Osteocyte (in vitro differentiated cells): ENCODE results near the gene LRBA. TPM values are rescaled to one million over a fixed set of nuclear protein-coding genes. Genes with fewer than 3 reads are reported as not detected.
"Not testable (repeated sequence)": the region's sequence is repeated elsewhere in the genome, so short reads cannot be mapped to it uniquely, and the experiment has no call there.

Experiments
- DNase-seq: peaks from one replicate; pipeline ENCODE4 v3.0.0; 2021; ENCODE audit warnings: mixed read lengths; ENCODE audit not compliant: unreplicated experiment; ENCODE audit errors: extremely low spot score
- H3K27ac Mint-ChIP-seq: one replicate; pipeline ENCODE4 v1.8.0; 2021; ENCODE audit warnings: mild to moderate bottlenecking, mixed read lengths; ENCODE audit not compliant: unreplicated experiment
- H3K27me3 Mint-ChIP-seq: one replicate; pipeline ENCODE4 v1.8.0; 2021; ENCODE audit warnings: mixed read lengths; ENCODE audit not compliant: unreplicated experiment
- H3K36me3 Mint-ChIP-seq: one replicate; pipeline ENCODE4 v1.8.0; 2021; ENCODE audit warnings: mixed read lengths; ENCODE audit not compliant: unreplicated experiment
- H3K4me1 Mint-ChIP-seq: one replicate; pipeline ENCODE4 v1.8.0; 2021; ENCODE audit warnings: mixed read lengths; ENCODE audit not compliant: unreplicated experiment
- H3K4me3 Mint-ChIP-seq: one replicate; pipeline ENCODE4 v1.8.0; 2021; ENCODE audit warnings: mild to moderate bottlenecking, moderate library complexity, mixed read lengths; ENCODE audit not compliant: unreplicated experiment
- H3K9me3 Mint-ChIP-seq: one replicate; pipeline ENCODE4 v1.8.0; 2021; ENCODE audit warnings: mixed read lengths; ENCODE audit not compliant: unreplicated experiment
- total RNA-seq: library from RNA; stranded (reverse); gene quantifications from 2 replicates; pipeline ENCODE4 v1.2.1, GENCODE V29; 2021
- TF ChIP-seq, protein P1 (sequence below): fragments of 200-600 bp; sonication (generic); IDR thresholded peaks from 2 replicates; pipeline ENCODE4 v1.5.0; 2021; ENCODE audit warnings: antibody characterized with exemption, mild to moderate bottlenecking, moderate library complexity

The LRBA gene
- total RNA-seq, 1 donor from 2014 or later, result 40.8 TPM

DNA sequence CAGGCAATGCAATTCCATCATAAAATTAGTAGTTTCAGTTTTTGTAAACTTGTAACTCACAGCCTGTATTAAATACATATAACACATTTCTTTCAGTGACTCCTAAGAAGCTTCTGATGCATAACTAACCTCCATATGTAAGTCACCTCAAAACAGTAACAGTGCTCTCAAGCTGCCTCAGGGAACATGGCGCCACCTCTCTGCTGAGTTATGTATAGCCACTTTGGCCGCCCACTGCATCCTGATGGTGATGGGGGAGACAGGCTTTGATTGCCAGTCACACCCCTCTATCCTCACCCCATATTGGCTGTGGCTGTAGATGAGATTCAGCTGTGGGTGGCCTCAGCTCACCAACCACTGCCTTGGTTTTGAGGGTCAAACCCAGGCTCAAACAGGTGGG, 54.3 kb downstream of the LRBA start:
- TF ChIP-seq, protein P1, sequence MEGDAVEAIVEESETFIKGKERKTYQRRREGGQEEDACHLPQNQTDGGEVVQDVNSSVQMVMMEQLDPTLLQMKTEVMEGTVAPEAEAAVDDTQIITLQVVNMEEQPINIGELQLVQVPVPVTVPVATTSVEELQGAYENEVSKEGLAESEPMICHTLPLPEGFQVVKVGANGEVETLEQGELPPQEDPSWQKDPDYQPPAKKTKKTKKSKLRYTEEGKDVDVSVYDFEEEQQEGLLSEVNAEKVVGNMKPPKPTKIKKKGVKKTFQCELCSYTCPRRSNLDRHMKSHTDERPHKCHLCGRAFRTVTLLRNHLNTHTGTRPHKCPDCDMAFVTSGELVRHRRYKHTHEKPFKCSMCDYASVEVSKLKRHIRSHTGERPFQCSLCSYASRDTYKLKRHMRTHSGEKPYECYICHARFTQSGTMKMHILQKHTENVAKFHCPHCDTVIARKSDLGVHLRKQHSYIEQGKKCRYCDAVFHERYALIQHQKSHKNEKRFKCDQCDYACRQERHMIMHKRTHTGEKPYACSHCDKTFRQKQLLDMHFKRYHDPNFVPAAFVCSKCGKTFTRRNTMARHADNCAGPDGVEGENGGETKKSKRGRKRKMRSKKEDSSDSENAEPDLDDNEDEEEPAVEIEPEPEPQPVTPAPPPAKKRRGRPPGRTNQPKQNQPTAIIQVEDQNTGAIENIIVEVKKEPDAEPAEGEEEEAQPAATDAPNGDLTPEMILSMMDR, result peak; percentile 52
- DNase-seq, result no peak
- Mint-ChIP-seq H3K4me3 (no peak overlapping the region), H3K4me1 (peaks cover 20% of the 10 kb centered on the region), H3K27ac (peak overlapping the region; percentile 5), H3K36me3 (no peaks in the 10 kb centered on the region), H3K27me3 (no peaks in the 10 kb centered on the region), H3K9me3 (no peaks in the 10 kb centered on the region)

DNA sequence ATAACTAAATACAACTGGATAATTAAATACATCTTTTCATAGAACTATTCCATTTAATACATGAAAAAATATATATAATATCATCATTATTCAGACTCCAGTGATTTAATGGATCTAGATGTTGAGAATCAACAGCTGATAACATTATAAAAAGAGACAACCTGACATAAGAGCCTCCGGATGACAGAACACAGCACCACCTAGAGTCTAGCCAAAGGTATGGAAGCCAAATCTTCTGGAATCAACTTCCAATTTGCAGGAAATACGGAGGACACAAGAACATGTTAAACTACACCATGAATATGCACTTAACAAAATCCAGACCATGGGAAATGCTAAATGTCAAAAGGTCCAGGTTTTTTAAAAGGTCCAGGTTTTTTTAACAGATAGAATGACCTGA, 55.0 kb downstream of the LRBA start:
- TF ChIP-seq, protein P1, result peak; percentile 59
- no peak overlapping the region for H3K4me3 Mint-ChIP-seq
- DNase-seq, result no peak

DNA sequence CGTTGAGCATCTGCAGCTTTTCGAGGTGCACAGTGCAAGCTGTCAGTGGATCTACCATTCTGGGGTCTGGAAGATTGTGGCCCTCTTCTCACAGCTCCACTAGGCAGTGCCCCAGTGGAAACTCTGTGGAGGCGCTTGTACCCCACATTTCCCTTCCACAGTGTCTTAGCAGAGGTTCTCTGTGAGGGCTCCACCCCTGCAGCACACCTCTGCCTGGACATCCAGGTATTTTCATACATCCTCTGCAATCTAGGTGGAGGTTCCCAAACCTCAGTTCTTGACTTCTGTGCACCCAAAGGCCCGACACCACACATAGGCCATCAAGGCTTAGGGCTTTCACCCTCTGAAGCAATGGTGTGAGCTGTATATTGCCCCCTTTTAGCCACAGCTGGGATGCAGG, 57.1 kb downstream of the LRBA start:
- not testable (repeated sequence) for H3K27me3 Mint-ChIP-seq, H3K4me3 Mint-ChIP-seq, H3K9me3 Mint-ChIP-seq, DNase-seq, H3K27ac Mint-ChIP-seq, H3K36me3 Mint-ChIP-seq
- H3K4me1 Mint-ChIP-seq, result peaks cover 20% of the 10 kb centered on the region

More for the DNA sequence above, 55.0 kb downstream of the LRBA start:
- Mint-ChIP-seq H3K36me3 (no peaks in the 10 kb centered on the region), H3K27ac (no peak overlapping the region), H3K4me1 (peaks cover 20% of the 10 kb centered on the region), H3K9me3 (no peaks in the 10 kb centered on the region), H3K27me3 (no peaks in the 10 kb centered on the region)

DNA sequence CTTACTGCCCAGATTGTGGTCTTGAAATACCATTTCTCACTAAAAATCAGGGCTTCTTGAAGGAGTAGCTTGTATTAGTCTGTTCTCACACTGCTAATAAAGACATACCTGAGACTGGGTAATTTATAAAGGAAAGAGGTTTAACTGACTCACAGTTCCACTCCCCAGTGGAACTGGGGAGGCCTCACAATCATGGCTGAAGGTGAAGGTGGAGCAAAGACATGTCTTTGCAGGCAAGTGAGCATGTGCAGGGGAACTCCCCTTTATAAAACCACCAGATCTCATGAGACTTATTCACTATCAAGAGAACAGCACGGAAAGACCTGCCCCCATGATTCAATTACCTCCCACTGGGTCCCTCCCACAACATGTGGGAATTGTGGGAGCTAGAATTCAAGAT, 58.0 kb downstream of the LRBA start:
- not testable (repeated sequence) for H3K27me3 Mint-ChIP-seq, H3K4me3 Mint-ChIP-seq, H3K36me3 Mint-ChIP-seq, DNase-seq, H3K9me3 Mint-ChIP-seq, H3K27ac Mint-ChIP-seq
- peaks cover 20% of the 10 kb centered on the region for H3K4me1 Mint-ChIP-seq

DNA sequence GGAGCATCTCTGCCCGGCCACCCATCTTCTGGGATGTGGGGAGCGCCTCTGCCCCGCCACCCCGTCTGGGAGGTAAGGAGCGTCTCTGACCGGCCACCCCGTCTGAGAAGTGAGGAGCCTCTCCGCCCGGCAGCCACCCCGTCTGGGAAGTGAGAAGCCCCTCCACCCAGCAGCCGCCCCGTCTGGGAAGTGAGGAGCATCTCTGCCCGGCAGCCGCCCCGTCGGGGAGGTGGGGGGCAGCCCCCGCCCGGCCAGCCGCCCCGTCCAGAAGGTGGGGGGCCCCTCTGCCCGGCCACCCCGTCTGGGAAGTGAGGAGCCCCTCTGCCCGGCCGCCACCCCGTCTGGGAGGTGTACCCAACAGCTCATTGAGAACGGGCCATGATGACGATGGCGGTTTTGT, 61.2 kb downstream of the LRBA start:
- H3K27me3 Mint-ChIP-seq, DNase-seq, H3K9me3 Mint-ChIP-seq, H3K4me3 Mint-ChIP-seq, H3K4me1 Mint-ChIP-seq, H3K36me3 Mint-ChIP-seq, H3K27ac Mint-ChIP-seq: not testable (repeated sequence)

DNA sequence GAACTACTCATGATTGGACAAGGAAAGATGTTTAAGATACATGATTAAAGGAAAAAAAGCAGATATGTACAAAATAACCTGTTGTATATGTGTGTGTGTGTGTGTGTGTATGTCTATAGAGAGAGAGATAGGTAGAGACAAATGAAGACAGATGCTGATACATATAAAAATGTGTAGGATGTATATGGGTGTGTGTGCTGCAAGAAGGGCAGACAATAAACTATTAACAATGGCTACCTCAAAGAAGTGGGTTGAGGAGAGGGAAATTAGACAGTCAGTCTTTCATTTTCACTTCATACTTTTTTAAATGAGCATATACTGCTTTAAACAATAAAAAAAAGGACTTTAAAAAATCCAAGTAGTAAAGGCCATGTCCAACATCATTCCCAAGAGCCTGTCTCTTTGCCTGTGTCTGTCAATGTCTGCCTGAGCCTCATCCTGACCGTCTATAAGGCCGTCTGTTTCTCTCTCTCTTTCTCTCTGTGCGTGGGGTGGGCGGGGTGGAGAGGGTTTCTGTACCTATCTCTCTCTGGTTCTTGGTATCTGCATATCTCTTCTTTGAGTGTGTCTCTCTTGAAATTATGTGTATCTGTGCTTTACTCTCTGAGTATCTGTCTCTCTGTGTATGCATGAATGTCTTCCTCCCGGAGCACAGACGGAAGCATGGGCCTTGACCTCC, 62.8 kb downstream of the LRBA start:
- DNase-seq, result no peak
- Mint-ChIP-seq H3K27me3 (no peaks in the 10 kb centered on the region), H3K36me3 (peaks cover 3% of the 10 kb centered on the region), H3K27ac (no peak overlapping the region), H3K4me1 (peaks cover 6% of the 10 kb centered on the region), H3K9me3 (no peaks in the 10 kb centered on the region), H3K4me3 (no peak overlapping the region)
- TF ChIP-seq, protein P1, result no peak
